HepG2 (cell line): ENCODE results near the gene STK32B.

Source experiments
- BRCA1 ChIP-seq: sonication (generic); formaldehyde crosslinking; IDR thresholded peaks from 2 replicates; pipeline ENCODE4 v1.4.0; 2020; ENCODE audit warnings: missing genetic modification reagents
- CTCF ChIP-seq: sonication (generic); formaldehyde crosslinking; IDR thresholded peaks from 2 replicates; pipeline ENCODE4 v1.5.0; 2020; ENCODE audit warnings: mild to moderate bottlenecking, missing genetic modification reagents, moderate library complexity
- EP300 ChIP-seq, 3 experiments: sonication (generic) in 1 of 3; formaldehyde crosslinking in 1 of 3; IDR thresholded peaks; 2 replicates each; pipeline versions ENCODE4 v1.5.1 to v1.6.1; 2011 to 2020; ENCODE audit warnings: low read depth in 2 of 3, low read length in 2 of 3, borderline replicate concordance in 1 of 3, improper control_type of control experiment in 1 of 3, mild to moderate bottlenecking in 1 of 3, missing genetic modification reagents in 1 of 3, moderate library complexity in 1 of 3
- GATAD1 ChIP-seq: IDR thresholded peaks from 2 replicates; pipeline ENCODE4 v1.6.1; 2016; ENCODE audit warnings: missing genetic modification reagents, missing compliant biosample characterization
- KDM1A ChIP-seq: IDR thresholded peaks from 2 replicates; pipeline ENCODE4 v1.6.1; 2016; ENCODE audit warnings: missing compliant biosample characterization
- POLR2AphosphoS2 ChIP-seq: IDR thresholded peaks from 2 replicates; pipeline ENCODE4 v1.6.1; 2011; ENCODE audit warnings: low read depth, low read length, improper control_type of control experiment
- RFX3 ChIP-seq: IDR thresholded peaks from 2 replicates; pipeline ENCODE4 v1.6.1; 2016; ENCODE audit warnings: missing biosample characterization, missing genetic modification reagents
- SNAI1 ChIP-seq: sonication (generic); formaldehyde crosslinking; IDR thresholded peaks from 2 replicates; pipeline ENCODE4 v1.5.0; 2020; ENCODE audit warnings: mild to moderate bottlenecking, missing genetic modification reagents, borderline replicate concordance
- U2AF2 ChIP-seq: fragments of 200-400 bp; formaldehyde crosslinking; IDR thresholded peaks from 2 replicates; pipeline ENCODE4 v1.6.1; 2017; ENCODE audit warnings: low read depth, mild to moderate bottlenecking, low read length
- ZBTB2 ChIP-seq: sonication (generic); formaldehyde crosslinking; IDR thresholded peaks from 2 replicates; pipeline ENCODE4 v1.8.0; 2022; ENCODE audit warnings: low read depth, missing genetic modification reagents
- ZFP36 ChIP-seq: fragments of 150-350 bp; IDR thresholded peaks from 2 replicates; pipeline ENCODE4 v1.6.1; 2018; ENCODE audit warnings: borderline replicate concordance, low read length, low read depth; ENCODE audit not compliant: partially characterized antibody
- ZNF326 ChIP-seq: sonication (generic); formaldehyde crosslinking; IDR thresholded peaks from 2 replicates; pipeline ENCODE4 v1.4.0; 2020; ENCODE audit warnings: missing genetic modification reagents, borderline replicate concordance
- TF ChIP-seq, protein P1 (sequence below): sonication (generic); formaldehyde crosslinking; IDR thresholded peaks from 2 replicates; pipeline ENCODE4 v1.4.0; 2020; ENCODE audit warnings: low read depth, mild to moderate bottlenecking, missing genetic modification reagents
- TF ChIP-seq, protein P2 (sequence below): sonication (generic); formaldehyde crosslinking; IDR thresholded peaks from 2 replicates; pipeline ENCODE4 v1.4.0; 2020; ENCODE audit warnings: missing genetic modification reagents, mild to moderate bottlenecking, borderline replicate concordance

DNA sequence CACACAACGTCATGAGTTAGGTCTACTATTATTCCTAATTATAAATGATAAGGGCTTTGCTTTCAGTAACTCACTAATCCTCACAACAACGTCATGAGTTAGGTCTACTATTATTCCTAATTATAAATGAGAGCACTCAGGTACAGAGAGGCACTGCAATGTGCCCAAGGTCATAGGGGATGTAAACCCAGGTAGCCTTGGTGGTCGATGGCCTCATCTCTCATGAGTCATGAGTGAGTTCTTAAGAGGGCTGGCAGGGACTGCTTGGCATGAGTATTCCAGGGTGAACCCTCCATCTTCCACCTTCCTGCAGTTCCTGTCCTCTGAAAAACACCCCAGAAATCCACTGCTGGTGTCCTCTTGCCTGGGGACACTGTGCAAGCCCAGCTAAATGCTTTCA is 317.1 kb downstream of the STK32B start:
- TF ChIP-seq BRCA1 (CRISPR knock-in tag) (no peak), GATAD1 (CRISPR knock-in tag) (no peak), CTCF (no peak), KDM1A (CRISPR knock-in tag) (no peak), POLR2AphosphoS2 (no peak), U2AF2 (no peak), RFX3 (CRISPR knock-in tag) (no peak), ZFP36 (no peak), SNAI1 (no peak), ZBTB2 (CRISPR knock-in tag) (no peak), ZNF326 (CRISPR knock-in tag) (no peak), EP300 (IDR thresholded peaks at IDR 0.05; ENCODE audit: low read depth in 2 of 2, low read length in 2 of 2) (no peak), EP300 (CRISPR knock-in tag; IDR thresholded peaks at IDR 0.05; ENCODE audit: borderline replicate concordance) (no peak)
- TF ChIP-seq, protein P1, sequence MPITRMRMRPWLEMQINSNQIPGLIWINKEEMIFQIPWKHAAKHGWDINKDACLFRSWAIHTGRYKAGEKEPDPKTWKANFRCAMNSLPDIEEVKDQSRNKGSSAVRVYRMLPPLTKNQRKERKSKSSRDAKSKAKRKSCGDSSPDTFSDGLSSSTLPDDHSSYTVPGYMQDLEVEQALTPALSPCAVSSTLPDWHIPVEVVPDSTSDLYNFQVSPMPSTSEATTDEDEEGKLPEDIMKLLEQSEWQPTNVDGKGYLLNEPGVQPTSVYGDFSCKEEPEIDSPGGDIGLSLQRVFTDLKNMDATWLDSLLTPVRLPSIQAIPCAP = no peak
- TF ChIP-seq, protein P2, sequence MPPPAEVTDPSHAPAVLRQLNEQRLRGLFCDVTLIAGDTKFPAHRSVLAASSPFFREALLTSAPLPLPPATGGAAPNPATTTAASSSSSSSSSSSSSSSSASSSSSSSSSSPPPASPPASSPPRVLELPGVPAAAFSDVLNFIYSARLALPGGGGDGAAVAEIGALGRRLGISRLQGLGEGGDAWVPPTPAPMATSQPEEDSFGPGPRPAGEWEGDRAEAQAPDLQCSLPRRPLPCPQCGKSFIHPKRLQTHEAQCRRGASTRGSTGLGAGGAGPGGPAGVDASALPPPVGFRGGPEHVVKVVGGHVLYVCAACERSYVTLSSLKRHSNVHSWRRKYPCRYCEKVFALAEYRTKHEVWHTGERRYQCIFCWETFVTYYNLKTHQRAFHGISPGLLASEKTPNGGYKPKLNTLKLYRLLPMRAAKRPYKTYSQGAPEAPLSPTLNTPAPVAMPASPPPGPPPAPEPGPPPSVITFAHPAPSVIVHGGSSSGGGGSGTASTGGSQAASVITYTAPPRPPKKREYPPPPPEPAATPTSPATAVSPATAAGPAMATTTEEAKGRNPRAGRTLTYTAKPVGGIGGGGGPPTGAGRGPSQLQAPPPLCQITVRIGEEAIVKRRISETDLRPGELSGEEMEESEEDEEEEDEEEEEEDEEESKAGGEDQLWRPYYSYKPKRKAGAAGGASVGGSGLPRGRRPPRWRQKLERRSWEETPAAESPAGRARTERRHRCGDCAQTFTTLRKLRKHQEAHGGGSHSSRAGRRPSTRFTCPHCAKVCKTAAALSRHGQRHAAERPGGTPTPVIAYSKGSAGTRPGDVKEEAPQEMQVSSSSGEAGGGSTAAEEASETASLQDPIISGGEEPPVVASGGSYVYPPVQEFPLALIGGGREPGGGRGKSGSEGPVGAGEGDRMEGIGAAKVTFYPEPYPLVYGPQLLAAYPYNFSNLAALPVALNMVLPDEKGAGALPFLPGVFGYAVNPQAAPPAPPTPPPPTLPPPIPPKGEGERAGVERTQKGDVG (CRISPR knock-in tag) = no peak
